HG02970 (cell line): Measurements from ENCODE around the gene PYCARD.
"Not testable (repeated sequence)": the region's sequence is repeated elsewhere in the genome, so short reads cannot be mapped to it uniquely, and the experiment has no call there.

ENCODE experiments used
- ATAC-seq: cut with Tn5 transposase; IDR thresholded peaks from one replicate; pipeline ENCODE4 v1.9.1; 2021; ENCODE audit warnings: mild to moderate bottlenecking, moderate library complexity, moderate number of reproducible peaks; ENCODE audit not compliant: unreplicated experiment, low FRiP score

The PYCARD gene

DNA sequence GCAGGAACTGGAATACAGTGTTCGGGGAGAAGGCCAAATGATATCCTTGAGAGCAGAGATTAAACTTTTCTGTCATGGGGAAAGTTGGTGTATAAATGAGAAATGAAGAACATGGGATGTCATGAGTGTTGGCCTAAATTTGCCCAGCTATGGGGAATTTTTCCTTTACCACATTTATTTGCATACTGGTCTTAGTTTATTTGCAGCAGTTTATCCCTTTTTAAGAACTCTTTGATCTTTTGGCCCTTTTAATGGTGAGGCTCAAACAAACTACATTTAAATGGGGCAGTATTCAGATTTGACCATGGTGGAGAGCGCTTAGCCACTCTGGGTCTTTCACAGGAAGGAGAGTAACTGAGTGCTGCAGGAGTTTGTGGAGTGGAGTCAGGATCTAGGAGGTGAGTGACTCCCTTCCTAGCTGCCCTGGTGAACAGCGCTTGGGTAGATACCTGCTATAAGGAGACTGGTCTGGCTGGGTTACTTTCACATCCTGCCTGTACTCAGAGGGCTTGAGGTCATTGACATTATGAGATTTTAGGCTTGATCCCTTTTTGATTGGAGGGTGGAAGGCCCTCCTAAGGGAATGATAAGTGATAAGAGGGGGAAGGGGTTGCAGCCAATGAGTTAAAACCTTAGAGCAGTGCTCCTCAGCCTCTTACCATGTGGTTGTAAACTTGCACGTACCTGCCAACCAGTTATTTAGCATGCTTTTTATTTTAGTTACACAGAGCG lies 10.7 kb downstream of the PYCARD start:
- ATAC-seq: no peak

DNA sequence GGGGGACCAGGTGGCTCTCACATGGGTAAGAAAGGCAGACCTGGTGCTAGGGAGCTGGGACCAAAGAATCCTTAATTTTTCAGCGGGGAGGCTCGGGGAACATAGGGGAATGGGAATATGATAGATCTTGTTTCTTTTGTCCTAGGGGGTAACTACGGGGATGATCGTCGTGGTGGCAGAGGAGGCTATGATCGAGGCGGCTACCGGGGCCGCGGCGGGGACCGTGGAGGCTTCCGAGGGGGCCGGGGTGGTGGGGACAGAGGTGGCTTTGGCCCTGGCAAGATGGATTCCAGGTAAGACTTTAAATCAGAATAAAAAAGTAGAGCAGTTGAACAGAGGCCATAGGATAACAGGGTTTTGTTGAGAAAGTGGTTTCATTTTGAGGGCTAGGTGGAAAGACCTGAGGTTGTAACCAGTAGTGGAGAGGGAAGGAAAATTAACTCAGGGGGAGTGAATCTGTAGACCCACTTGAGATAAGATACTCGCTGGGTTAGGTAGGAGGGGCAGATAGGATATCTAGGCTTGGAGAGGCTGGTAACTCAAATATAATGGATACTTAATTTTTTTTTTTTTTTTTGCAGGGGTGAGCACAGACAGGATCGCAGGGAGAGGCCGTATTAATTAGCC lies 11.6 kb downstream of the PYCARD start:
- no peak for ATAC-seq

DNA sequence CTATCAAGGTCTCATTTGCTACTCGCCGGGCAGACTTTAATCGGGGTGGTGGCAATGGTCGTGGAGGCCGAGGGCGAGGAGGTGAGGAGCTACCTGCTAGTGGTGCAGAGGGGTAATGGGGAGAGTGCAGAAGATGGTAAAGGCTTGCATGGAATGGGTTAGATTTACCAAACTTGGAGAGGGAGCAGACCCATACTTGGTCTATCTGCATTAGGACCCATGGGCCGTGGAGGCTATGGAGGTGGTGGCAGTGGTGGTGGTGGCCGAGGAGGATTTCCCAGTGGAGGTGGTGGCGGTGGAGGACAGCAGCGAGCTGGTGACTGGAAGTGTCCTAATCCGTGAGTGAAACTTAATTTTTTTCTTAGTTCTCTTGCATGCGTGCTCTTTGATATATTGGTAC lies 12.5 kb downstream of the PYCARD start:
- no peak for ATAC-seq

DNA sequence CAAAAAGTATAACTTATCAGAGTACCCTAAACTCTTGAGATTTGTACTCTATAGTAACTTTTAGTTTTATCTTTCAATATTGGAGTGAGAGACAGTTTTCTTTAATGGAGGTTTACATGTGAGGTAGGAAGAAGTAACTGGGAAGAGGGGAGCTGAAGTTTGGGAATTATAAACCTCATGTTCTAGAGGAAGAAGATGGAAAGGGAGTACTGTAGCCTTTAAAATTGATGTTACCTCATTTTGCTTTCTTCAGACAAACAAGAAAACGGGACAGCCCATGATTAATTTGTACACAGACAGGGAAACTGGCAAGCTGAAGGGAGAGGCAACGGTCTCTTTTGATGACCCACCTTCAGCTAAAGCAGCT lies 13.2 kb downstream of the PYCARD start:
- ATAC-seq: no peak

DNA sequence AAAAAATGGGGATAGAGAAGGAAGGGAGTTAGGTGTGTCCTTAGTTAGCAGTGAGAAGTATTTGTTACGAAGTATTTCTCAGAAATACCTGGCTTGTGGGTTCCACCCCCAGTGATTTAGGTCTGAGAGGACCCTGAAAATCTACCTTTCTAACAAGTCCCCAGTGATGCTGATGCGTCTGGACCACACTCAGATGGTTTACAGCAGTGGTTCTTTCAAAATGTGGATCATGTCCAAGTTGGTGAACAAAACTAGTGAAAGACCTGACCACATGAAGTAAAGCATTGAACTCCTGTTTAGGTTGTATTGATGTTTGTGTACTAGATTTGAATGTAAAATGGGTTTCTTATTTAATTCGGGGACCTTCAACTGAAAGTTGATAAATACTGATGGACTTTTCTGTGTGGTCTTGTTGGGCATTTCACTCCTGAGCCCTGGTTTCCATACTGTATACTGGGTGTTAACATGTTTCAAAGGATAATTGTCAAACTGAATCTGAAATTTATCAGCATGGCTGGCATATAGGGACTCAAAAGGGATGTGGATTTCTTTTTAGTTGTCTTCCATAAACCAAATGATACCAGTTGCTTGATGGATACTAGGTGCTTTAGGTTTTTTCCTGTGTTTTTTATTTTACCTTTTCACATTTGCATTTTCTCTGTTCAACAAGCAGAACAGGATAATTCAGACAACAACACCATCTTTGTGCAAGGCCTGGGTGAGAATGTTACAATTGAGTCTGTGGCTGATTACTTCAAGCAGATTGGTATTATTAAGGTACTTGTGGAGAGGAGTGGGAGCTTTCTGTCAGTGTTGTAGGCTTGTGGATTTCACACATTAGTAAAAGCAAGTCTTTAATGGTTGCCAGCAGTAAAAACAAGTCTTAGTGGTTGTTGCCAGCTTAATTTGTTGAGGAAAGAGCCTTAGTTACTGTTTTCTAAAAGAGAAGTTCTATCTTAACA lies 13.8 kb downstream of the PYCARD start:
- ATAC-seq: no peak

DNA sequence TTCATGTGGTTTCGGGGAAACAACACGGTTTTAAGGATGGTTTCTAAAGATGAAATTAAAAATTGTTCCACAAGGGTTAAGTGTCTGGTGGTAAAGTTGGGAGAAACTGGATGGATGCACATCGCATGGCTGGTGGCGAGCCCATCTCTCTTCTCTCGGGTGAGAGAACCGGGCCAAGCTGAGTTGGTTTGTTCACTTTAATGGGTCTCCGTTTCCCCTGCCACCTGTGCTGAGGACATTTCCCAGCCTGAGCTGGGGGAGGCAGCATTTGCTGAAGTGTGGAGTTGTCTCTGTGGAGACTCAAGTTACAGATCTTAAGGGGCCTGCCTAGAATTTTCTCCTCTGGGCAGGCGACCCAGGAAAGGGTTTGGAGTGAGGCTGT lies 14.8 kb downstream of the PYCARD start:
- no peak for ATAC-seq

DNA sequence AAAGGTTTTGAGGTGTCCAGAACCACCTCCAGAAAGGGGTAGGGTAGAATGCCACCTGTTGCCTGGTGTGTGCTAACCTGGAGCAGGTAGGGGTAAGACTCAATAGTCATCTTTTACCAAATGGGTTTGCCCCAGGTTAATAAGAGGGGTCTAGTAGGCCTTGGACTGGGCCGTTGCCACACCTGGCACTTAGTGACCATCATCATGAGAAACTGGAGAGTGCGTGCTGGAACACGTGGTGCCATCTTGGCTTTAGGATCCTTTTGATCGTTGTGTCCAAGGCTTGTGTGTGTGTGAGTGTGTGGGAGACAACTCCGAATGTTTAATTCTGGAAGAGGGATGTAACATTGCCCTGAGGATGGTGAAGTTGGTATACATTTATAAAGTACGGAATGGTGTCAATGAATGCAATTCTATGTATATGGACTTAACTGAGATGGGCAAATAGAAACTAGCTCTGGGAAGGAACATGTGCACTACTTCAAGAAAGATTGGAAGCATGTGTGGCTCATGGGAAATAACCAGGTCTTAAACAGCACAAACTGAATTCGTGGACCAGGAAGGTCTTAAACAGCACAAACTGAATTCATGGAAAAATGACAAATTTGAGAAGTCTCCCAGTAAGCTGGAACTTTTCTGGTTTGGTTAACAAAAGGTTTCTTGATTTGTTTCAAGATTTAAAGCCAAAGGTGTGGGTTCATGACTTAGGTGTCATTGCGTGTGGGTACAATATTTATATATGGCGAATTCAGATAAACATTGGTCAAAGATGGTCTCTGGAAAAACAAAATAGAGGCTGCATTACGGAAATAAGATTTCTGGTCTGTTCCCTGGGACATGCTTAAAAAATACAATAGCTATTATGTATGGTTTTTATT lies 15.4 kb downstream of the PYCARD start:
- ATAC-seq: no peak

DNA sequence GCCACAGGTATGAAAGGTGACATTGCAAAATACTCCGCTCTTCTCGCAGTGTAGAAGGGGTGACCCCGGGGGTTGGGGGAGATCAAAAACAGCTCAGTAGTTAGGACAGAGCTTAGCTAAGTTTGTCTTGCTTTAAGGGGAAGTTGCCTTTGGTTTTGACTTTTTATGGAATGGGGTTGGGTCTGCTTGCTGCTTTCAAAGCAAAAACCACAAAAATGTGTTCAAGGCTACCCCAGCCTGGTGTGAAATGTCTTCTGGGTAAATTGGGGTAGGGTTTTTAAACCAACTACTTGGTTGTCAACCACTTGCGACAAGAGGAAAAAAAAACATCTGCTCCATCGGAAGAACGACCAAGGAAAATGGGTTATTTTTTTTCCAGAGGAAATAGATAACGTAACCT lies 16.4 kb downstream of the PYCARD start:
- no peak for ATAC-seq

DNA sequence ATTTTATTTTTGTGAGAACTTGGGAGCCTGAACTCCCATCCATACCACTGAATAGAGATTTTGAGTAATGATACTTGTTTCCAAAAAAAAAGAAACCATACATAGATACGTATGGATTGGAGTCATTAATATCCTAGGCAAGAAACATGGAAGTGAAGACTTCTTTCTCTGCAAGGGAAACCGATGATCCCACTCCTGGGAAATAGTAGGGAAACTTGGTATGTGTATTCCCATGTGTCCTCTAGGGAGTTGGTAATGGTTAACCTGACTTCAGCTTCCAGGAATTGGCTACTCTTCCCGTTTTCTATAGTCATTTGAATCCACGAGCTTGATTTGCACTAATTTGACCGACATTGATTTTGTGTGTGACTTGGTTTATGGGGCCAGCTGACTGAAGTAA lies 17.2 kb downstream of the PYCARD start:
- ATAC-seq: no peak

DNA sequence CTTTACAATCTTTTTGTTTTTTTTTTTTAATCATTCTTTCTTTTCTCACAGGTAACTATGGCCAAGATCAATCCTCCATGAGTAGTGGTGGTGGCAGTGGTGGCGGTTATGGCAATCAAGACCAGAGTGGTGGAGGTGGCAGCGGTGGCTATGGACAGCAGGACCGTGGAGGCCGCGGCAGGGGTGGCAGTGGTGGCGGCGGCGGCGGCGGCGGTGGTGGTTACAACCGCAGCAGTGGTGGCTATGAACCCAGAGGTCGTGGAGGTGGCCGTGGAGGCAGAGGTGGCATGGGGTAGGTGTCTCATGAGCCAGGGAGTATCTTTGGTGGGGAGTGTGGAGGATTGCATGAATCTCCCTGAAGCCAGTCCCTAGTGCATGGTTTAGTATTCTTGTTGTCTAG lies 17.7 kb downstream of the PYCARD start:
- ATAC-seq: no peak

DNA sequence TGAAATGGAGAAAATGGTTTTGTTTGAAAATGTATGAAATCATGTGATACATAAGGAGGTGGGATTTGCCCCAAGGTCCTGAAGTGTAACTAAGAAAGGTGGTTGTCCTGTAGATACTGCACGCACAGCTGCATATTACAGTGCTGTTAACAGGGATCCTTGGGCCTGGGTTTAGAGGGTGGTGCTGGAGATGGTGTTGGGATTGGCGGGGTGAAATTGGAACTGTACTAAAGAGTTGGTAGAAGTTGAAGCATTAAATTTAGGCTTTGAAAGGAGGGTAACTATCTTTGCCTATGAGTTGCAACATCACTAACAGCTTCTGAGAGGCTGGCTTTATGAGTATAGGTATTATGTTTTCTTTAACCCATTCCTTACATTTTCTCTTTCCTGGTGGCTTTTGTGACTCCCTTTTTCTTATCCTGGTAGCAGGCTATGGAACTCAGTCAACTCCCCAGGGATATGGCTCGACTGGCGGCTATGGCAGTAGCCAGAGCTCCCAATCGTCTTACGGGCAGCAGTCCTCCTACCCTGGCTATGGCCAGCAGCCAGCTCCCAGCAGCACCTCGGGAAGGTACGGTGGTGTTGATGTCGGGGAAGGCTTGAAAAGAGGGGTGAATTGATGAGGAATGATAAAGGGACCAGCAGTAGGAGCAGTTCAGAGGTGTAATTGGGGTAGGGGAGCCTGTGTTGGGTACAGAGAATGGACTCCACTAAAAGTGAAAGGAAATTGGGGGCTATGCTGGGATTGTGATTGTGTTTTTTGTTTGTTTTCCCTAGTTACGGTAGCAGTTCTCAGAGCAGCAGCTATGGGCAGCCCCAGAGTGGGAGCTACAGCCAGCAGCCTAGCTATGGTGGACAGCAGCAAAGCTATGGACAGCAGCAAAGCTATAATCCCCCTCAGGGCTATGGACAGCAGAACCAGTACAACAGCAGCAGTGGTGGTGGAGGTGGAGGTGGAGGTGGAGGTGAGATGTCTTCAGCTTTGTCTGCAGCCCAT lies 18.8 kb downstream of the PYCARD start:
- ATAC-seq: no peak

DNA sequence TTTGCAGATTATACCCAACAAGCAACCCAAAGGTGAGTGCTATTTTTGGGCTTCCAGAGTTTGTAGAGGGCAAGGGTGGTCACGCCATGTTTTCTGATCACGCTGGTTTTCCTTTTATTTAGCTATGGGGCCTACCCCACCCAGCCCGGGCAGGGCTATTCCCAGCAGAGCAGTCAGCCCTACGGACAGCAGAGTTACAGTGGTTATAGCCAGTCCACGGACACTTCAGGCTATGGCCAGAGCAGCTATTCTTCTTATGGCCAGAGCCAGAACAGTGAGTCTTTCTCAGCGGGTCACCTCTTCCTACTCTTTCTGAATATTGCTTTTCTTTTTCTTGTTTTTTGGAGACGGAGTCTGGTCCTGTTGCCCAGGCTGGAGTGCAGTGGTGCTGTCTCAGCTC lies 20.2 kb downstream of the PYCARD start:
- no peak for ATAC-seq

DNA sequence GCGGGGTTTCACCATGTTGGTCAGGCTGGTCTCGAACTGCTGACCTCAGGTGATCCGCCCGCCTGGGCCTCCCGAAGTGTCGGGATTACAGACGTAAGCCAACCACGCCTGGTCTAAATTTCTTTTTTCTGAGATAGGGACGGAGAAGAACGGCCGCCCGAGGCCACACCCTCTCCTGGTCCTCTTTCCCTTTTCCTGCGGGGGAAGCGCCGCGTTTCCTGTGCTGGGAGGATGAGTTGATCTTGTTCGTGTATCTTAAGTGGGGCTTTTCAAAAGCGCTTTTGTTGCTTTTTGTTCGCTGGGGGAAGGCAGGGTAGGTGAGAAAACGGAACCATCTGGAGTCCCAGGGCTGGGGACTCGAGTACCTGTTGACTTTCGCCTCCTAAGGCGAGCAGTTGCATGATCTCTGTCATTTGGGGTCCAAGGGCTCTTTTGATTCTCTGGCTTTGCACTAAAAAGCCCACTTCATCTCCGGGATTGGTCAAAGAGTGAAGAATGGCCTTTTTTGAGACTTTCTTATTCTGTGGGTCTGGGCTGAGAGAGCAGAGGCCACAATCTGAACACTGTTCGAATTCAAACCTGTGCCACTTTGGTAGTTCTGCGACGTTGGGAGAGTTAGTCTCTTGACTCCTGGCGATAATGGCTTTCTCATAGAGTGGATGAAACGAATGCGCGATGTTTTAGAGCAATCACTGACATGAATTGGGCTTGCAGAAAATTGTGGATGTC lies 21.3 kb downstream of the PYCARD start:
- no peak for ATAC-seq

DNA sequence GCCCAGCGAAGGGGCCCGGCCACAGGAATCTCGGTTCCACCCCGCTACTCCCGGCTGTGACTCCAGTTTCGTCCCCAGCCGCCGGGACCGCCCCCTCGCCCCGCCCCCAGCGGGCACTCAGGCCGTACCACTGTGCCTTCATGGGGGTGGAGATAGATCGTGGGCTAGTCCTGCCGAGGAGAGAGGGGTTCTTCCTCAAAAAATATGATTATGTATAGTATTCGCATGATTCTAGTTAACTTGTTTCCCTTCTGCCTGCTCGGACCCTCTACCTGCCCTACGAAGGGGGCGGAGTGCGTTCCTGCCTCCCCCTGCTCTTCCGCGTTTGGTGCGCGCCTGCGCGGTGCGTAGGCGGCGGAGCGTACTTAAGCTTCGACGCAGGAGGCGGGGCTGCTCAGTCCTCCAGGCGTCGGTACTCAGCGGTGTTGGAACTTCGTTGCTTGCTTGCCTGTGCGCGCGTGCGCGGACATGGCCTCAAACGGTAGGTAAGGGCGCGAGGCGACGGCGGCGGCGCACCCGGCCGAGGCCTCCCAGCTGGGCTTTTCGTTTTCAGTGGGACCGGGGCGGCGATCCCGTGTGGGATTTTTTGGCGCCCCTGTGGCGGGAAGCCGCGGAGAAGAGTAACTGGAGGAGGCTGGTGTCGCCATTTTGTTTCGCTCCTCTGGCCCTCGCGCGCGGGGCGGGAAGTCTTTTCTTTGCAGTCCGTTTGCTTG lies 22.7 kb downstream of the PYCARD start, which contains the start of gene FUS:
Gene FUS, plus strand, starts transcription at position 393 of the 713 bp plus-strand sequence. Its CDS starts 76 bp downstream, at position 469.
- peak; percentile 68 for ATAC-seq

DNA sequence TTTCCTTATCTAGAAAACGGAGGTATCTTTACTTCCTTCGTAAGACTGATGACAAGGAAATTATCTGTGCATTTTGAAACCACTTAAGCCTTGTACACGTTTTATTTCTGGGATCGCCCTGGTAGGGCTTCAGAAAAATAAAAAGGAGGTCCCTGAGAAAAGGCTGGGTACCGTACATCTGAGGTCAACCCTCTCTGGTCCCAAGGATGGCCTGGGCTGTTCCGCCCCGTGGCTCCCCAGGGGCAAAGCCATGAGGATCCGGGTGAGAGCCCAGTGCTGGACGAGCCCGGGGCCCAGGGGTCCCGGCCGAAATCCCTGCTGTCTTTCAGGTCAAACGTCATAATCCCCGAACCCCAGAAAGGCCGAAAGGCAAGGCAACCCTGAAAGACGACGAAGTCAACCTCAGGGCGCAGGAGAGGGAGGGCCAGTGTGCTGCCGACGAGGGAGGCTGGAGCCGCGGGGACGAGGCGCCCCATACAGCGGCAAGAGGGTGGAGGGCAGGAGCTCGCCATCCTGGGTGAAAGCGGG lies 23.3 kb downstream of the PYCARD start:
- peak; percentile 1 for ATAC-seq

DNA sequence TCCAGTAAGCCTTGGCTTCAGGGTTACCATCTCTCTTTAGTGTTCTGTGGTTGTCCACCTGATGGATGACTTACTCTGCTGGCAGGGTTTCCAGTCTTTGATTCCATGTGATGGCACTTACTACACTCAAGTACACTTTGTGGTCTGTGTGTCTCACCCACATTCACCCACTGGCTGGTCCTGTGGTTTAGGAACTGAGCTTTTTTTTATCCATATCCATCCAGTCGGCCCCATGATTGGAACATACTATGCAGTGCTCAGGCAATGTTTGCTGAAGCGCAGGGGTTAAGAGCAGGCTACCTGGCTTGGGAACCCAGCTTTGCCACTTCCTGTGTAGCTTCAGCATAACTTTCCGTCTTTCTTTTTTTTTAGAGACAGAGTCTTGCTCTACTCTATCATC lies 25.4 kb downstream of the PYCARD start:
- no peak for ATAC-seq

DNA sequence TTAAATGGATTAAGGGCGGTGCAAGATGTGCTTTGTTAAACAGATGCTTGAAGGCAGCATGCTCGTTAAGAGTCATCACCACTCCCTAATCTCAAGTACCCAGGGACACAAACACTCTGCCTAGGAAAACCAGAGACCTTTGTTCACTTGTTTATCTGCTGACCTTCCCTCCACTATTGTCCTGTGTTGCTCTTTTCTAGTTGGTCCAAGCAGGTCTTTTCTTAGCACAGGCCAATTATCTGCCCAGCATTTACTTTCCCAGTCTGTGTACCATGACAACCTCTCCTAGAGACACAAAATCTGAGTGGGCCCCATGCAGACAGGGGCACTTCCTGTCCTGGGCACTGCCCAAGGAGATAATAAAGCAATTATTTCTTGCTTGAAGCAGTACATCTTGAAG lies 32.5 kb downstream of the PYCARD start:
- ATAC-seq: not testable (repeated sequence)

DNA sequence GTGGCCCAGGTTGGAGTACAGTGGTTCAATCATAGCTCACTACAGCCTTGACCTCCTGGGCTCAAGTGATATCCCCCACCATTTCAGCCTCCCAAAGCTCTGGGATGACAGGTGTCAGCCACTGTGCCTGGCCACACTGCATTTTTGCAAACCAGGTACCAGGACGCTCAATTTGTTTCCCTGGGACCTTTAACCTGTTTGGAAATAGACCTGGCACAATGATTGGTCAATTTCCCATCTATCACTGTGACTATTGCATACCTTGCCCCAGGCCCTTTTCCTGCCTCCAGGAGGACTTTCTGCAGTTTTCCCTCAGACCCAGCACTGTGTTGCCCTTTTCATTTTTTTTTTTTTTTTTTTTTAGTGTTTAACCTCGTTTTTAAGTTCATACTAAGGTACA lies 33.7 kb downstream of the PYCARD start:
- no peak for ATAC-seq
